Measurements from ENCODE around the gene GNG13. TPM values are rescaled to one million over a fixed set of nuclear protein-coding genes. Genes with fewer than 3 reads are reported as not detected.
"Not testable (repeated sequence)": the region's sequence is repeated elsewhere in the genome, so short reads cannot be mapped to it uniquely, and the experiment has no call there.

GNG13 gene
- total RNA-seq, 4 donors from 2014 or later: not detected

DNA sequence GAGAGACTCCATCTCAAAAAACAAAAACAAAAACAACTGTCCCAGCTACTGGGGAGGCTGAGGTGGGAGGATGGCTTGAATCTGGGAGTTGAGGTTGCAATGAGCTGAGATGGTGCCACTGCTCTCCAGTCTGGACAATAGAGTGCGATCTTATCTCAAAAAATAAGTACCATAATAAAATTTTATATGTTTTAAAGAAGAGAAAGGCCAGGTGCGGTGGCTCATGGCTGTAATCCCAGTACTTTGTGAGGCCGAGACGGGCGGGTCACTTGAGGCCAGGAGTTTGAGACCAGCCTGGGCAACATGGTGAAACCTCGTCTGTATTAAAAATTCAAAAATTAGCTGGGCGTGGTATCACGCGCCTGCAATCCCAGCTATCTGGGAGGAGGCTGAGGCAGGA lies 23.7 kb downstream of the GNG13 start:
- H3K27me3 ChIP-seq: peaks cover 77% of the 10 kb centered on the region
- WGBS, 2 donors (ENCODE audit: low coverage in 1 of 2): 84 to 85% methylated on average over 6 to 9 of the region's 9 CpGs

DNA sequence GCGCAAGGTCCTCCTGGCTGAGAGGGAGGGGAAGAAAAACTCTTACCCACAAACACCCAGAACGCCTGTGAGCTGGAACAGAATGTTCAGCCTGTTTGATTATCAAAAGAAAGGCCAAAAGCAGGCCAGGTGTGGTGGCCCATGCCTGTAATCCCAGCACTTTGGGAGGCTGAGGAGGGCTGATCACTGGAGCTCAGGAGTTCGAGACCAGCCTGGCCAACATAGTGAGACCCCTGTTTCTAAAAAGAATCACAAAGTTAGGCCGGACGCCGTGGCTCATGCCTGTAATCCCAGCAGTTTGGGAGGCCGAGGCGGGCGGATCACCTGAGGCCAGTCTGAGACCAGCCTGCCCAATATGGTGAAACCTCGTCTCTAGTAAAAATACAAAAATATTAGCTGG lies 24.2 kb downstream of the GNG13 start:
- H3K4me1 ChIP-seq, H3K36me3 ChIP-seq, H3K9me3 ChIP-seq, H3K27ac ChIP-seq, ATAC-seq, H3K4me3 ChIP-seq: not testable (repeated sequence)
- 73% methylated on average over 2 of the region's 10 CpGs; no CpG with 5 or more reads in 1 of the 2 donors for WGBS, 2 donors (ENCODE audit: low coverage in 1 of 2)
- H3K27me3 ChIP-seq: peaks cover 72% of the 10 kb centered on the region

More for the DNA sequence above, 23.7 kb downstream of the GNG13 start:
- Histone ChIP-seq H3K9me3 (no peaks in the 10 kb centered on the region), H3K4me3 (no peak overlapping the region), H3K4me1 (no peaks in the 10 kb centered on the region), H3K36me3 (no peaks in the 10 kb centered on the region), H3K27ac (no peak overlapping the region)
- ATAC-seq: no peak
- TF ChIP-seq, protein P1, sequence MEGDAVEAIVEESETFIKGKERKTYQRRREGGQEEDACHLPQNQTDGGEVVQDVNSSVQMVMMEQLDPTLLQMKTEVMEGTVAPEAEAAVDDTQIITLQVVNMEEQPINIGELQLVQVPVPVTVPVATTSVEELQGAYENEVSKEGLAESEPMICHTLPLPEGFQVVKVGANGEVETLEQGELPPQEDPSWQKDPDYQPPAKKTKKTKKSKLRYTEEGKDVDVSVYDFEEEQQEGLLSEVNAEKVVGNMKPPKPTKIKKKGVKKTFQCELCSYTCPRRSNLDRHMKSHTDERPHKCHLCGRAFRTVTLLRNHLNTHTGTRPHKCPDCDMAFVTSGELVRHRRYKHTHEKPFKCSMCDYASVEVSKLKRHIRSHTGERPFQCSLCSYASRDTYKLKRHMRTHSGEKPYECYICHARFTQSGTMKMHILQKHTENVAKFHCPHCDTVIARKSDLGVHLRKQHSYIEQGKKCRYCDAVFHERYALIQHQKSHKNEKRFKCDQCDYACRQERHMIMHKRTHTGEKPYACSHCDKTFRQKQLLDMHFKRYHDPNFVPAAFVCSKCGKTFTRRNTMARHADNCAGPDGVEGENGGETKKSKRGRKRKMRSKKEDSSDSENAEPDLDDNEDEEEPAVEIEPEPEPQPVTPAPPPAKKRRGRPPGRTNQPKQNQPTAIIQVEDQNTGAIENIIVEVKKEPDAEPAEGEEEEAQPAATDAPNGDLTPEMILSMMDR (IDR thresholded peaks at IDR 0.05): no peak
- TF ChIP-seq POLR2AphosphoS5 (IDR thresholded peaks at IDR 0.05) (no peak), POLR2A (IDR thresholded peaks at IDR 0.05) (no peak), EP300 (IDR thresholded peaks at IDR 0.05) (no peak)

DNA sequence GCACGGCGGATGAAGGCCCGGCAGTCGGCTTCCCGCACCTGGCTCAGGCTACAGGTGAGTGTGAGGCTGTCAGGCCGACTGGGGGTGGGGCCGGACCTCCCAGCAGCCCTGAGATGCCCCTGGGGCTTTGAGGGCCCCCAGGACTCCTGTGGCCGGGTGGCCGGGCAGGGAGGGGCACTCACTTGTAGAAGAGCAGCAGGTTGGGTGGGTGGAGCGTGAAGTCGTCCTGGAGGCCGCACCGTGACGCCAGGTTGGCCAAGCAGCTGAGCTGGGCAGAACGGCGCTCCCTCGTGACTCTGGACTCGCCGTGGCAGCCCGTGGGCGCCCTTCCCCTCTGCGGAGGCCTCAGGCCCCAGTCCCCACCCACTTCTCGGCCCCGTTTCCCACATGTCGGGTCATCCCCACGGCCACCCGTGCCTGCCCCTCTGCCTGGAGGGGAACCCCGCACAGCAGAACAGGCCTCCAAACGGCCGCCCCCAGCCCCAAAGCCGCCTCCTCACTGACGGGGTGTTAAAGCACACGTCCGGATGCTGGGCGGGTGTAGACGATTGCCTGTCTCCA lies 25.2 kb downstream of the GNG13 start:
- H3K36me3 ChIP-seq: no peaks in the 10 kb centered on the region
- peaks cover 72% of the 10 kb centered on the region for H3K27me3 ChIP-seq
- no peaks in the 10 kb centered on the region for H3K4me1 ChIP-seq
- H3K27ac ChIP-seq: no peak overlapping the region
- no peak overlapping the region for H3K4me3 ChIP-seq
- WGBS, 2 donors (ENCODE audit: low coverage in 1 of 2): 80% methylated on average over 2 of the region's 36 CpGs; no CpG with 5 or more reads in 1 of the 2 donors
- no peaks in the 10 kb centered on the region for H3K9me3 ChIP-seq
- ATAC-seq: no peak
- TF ChIP-seq, protein P1 (IDR thresholded peaks at IDR 0.05): no peak
- no peak for TF ChIP-seq POLR2A (IDR thresholded peaks at IDR 0.05)
- TF ChIP-seq POLR2AphosphoS5 (IDR thresholded peaks at IDR 0.05): no peak
- no peak for TF ChIP-seq EP300 (IDR thresholded peaks at IDR 0.05)

DNA sequence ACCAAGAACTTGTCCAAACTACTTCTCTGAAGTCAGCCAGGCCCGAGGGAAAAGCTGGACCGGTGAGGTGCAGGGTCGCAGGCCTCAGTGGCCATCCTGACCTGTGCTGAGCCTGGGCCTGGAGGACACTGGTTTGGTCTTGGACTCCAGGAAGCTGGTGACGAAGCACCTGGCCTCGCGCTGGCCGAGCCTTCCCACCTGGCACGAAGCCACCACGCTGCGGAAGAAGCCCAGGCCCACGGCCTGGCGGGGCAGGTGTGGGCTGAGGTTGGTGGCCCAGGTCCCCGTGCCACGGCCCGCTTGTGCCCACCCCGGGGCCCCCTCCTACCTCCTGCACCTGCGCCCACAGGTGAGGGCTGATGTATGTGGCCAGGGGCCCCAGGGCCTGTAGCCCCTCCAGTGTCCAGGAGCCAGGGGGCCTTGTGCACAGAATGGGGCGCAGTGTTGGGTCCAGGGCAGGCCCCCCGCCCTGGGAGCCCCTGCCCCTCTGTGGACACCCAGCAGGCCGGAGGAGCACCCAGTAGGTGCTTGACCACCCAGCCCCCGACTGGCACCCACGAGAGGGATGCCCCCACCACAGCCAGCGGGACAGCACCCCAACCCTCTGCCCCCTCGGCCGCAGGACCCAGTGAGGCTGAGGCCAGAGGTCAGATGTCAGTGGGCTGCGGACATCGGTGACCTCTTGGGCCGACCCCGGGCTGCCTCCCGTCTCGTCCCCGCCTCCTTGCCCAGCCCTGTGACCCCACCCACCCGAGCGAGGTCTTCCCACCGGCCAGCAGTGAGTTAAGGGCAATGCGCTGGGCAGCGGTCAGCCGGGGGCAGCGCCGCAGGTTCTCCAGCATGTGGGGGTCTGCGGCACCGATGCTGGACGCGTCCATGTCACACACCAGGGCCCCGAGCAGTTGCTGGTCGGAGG lies 26.2 kb downstream of the GNG13 start:
- Histone ChIP-seq H3K9me3 (no peaks in the 10 kb centered on the region), H3K4me1 (no peaks in the 10 kb centered on the region), H3K27me3 (peaks cover 72% of the 10 kb centered on the region), H3K27ac (no peak overlapping the region), H3K4me3 (no peak overlapping the region), H3K36me3 (no peaks in the 10 kb centered on the region)
- no peak for ATAC-seq
- TF ChIP-seq, protein P1 (IDR thresholded peaks at IDR 0.05): no peak
- TF ChIP-seq POLR2A (IDR thresholded peaks at IDR 0.05) (no peak), EP300 (IDR thresholded peaks at IDR 0.05) (no peak), POLR2AphosphoS5 (IDR thresholded peaks at IDR 0.05) (no peak)
- WGBS, 2 donors (ENCODE audit: low coverage in 1 of 2): 84% methylated on average over 5 of the region's 46 CpGs; no CpG with 5 or more reads in 1 of the 2 donors

DNA sequence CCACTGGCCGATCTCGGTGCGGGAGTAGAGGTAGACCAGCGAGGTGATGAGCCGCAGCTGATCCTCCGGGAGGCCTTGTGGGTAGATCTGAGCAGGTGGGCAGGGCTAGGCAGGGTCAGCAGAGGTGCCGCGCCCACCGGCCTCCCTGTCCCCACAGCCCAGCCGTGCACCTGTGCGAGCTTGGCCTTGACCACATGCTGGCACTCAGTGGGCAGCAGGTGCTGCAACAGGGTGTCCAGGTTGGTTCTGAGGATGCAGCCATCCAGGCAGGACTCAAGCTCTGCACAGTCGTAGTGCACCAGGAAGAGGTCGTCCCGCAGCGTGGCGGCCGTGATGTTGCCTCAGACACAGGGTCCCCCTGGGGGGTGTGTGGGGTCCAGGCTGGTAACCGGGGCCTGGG lies 27.6 kb downstream of the GNG13 start:
- Histone ChIP-seq H3K27me3 (peaks cover 68% of the 10 kb centered on the region), H3K36me3 (no peaks in the 10 kb centered on the region), H3K9me3 (no peaks in the 10 kb centered on the region), H3K27ac (no peak overlapping the region), H3K4me1 (no peaks in the 10 kb centered on the region), H3K4me3 (no peak overlapping the region)
- no peak for ATAC-seq
- no peak for TF ChIP-seq POLR2A (IDR thresholded peaks at IDR 0.05)
- TF ChIP-seq EP300 (IDR thresholded peaks at IDR 0.05): no peak
- no peak for TF ChIP-seq POLR2AphosphoS5 (IDR thresholded peaks at IDR 0.05)
- TF ChIP-seq, protein P1 (IDR thresholded peaks at IDR 0.05): no peak
- WGBS, 2 donors (ENCODE audit: low coverage in 1 of 2): 81% methylated on average over 6 of the region's 18 CpGs; no CpG with 5 or more reads in 1 of the 2 donors

Measured in gastroesophageal sphincter (tissue), 4 donors.